HG03280 (cell line): Measurements from ENCODE around the gene COL5A1.

Experiments used
- ATAC-seq: cut with Tn5 transposase; IDR thresholded peaks from one replicate; pipeline ENCODE4 v1.9.1; 2021; ENCODE audit warnings: mild to moderate bottlenecking, moderate library complexity; ENCODE audit not compliant: unreplicated experiment

COL5A1 gene

GRCh38 chr9:134688661-134689320 is 47.2 kb downstream of the COL5A1 start:
- no peak for ATAC-seq

GRCh38 chr9:134689321-134690181 is 47.9 kb downstream of the COL5A1 start:
- no peak for ATAC-seq

- ATAC-seq: no peak
Measured at GRCh38 chr9:134690301-134690751, 48.7 kb downstream of the COL5A1 start.

GRCh38 chr9:134690946-134691694 is 49.5 kb downstream of the COL5A1 start:
- ATAC-seq: no peak

- ATAC-seq: no peak
Measured at GRCh38 chr9:134691695-134692572, 50.3 kb downstream of the COL5A1 start.

- no peak for ATAC-seq
Measured at GRCh38 chr9:134692573-134692860, 50.9 kb downstream of the COL5A1 start.

GRCh38 chr9:134693011-134693410 is 51.4 kb downstream of the COL5A1 start:
- no peak for ATAC-seq

GRCh38 chr9:134693641-134694367 is 52.2 kb downstream of the COL5A1 start:
- no peak for ATAC-seq

- no peak for ATAC-seq
Measured at GRCh38 chr9:134694368-134694665, 52.7 kb downstream of the COL5A1 start.

GRCh38 chr9:134694714-134695113 is 53.1 kb downstream of the COL5A1 start:
- no peak for ATAC-seq

- ATAC-seq: no peak
Measured at GRCh38 chr9:134695144-134695543, 53.5 kb downstream of the COL5A1 start.

- no peak for ATAC-seq
Measured at GRCh38 chr9:134696433-134696832, 54.8 kb downstream of the COL5A1 start.

- no peak for ATAC-seq
Measured at GRCh38 chr9:134698111-134698510, 56.5 kb downstream of the COL5A1 start.

- ATAC-seq: no peak
Measured at GRCh38 chr9:134698587-134699342, 57.2 kb downstream of the COL5A1 start.

- ATAC-seq: no peak
Measured at GRCh38 chr9:134699343-134699740, 57.7 kb downstream of the COL5A1 start.

GRCh38 chr9:134700636-134701350 is 59.2 kb downstream of the COL5A1 start:
- no peak for ATAC-seq

- no peak for ATAC-seq
Measured at GRCh38 chr9:134701581-134702259, 60.1 kb downstream of the COL5A1 start.

- no peak for ATAC-seq
Measured at GRCh38 chr9:134702291-134702690, 60.7 kb downstream of the COL5A1 start.
